Upper lobe of left lung (tissue), 4 donors: ENCODE measurements around the gene ELOVL5.

Source experiments
- CTCF ChIP-seq, 6 experiments: fragments of 450-650 bp in 4 of 6; fragments of 200-600 bp in 2 of 6; sonication (generic) in 2 of 6; IDR thresholded peaks; one replicate each; pipeline ENCODE4 v1.5.1; 2016 to 2019; ENCODE audit warnings: antibody characterized with exemption in 6 of 6
- POLR2A ChIP-seq, 4 donors: fragments of 450-650 bp; IDR thresholded peaks; one replicate each; pipeline ENCODE4 v1.5.1; 2016 to 2017; ENCODE audit warnings: antibody characterized with exemption in 4 of 4, mild to moderate bottlenecking in 2 of 4
- POLR2AphosphoS5 ChIP-seq, 2 donors: sonication (generic); formaldehyde crosslinking; IDR thresholded peaks; one replicate each; pipeline ENCODE4 v1.5.1; 2017; ENCODE audit warnings: antibody characterized with exemption in 2 of 2

- no peak for TF ChIP-seq POLR2A (IDR thresholded peaks at IDR 0.05)
- no peak for TF ChIP-seq POLR2AphosphoS5 (IDR thresholded peaks at IDR 0.05)
- no peak for TF ChIP-seq CTCF (IDR thresholded peaks at IDR 0.05)
These were observed 115.4 kb downstream of the ELOVL5 start for GRCh38 chr6:53233309-53233708.
